ENCODE results near the gene DNAH8. TPM values are rescaled to one million over a fixed set of nuclear protein-coding genes. Genes with fewer than 3 reads are reported as not detected.

DNAH8 gene
- total RNA-seq, 4 donors from 2014 or later = not detected

DNA sequence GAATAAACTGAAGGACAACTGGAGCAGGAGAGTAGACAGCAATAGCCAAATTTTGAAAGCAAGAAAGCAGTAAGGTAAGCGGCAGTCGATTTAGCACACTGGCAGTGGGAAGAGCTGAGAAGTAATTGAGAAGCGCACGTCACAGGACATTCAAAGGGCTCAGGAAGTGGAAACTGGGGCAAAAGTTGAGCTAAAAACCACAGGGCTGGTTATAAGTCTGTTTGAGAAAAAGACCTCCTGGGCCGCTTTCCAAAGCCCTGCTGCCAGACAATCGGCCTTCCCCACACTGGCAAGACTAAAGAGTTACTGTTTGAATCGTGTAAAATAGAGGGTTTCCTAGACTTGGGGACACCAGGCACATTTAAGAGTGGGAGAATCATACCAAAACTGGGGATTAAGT, 161.4 kb downstream of the DNAH8 start:
- TF ChIP-seq, protein P1, sequence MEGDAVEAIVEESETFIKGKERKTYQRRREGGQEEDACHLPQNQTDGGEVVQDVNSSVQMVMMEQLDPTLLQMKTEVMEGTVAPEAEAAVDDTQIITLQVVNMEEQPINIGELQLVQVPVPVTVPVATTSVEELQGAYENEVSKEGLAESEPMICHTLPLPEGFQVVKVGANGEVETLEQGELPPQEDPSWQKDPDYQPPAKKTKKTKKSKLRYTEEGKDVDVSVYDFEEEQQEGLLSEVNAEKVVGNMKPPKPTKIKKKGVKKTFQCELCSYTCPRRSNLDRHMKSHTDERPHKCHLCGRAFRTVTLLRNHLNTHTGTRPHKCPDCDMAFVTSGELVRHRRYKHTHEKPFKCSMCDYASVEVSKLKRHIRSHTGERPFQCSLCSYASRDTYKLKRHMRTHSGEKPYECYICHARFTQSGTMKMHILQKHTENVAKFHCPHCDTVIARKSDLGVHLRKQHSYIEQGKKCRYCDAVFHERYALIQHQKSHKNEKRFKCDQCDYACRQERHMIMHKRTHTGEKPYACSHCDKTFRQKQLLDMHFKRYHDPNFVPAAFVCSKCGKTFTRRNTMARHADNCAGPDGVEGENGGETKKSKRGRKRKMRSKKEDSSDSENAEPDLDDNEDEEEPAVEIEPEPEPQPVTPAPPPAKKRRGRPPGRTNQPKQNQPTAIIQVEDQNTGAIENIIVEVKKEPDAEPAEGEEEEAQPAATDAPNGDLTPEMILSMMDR (IDR thresholded peaks at IDR 0.05) = no peak
- DNase-seq (ENCODE audit: low spot score) (no peak), ATAC-seq (ENCODE audit: low FRiP score) (no peak)

DNA sequence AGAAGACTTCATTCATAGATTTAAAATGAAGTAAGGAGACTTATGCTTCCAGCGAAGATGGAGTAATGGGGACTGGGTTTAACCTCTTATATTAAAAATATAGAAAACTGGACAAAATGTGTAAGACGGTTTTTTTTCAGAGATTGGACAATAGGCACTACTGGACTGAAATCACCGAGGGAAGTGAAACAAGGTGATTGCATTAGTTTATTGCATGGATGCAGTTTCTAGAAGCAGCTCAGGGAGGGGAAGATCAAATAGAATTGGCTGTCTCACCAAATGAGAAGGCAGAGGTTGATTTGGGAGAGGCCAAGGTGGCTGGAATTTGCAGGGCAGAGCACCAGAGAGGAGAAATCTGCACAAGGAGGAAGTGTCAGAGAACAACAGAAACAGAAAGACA, 162.6 kb downstream of the DNAH8 start:
- TF ChIP-seq, protein P1 (IDR thresholded peaks at IDR 0.05) = no peak
- ATAC-seq (ENCODE audit: low FRiP score) = no peak
- no peak for DNase-seq (ENCODE audit: low spot score)

DNA sequence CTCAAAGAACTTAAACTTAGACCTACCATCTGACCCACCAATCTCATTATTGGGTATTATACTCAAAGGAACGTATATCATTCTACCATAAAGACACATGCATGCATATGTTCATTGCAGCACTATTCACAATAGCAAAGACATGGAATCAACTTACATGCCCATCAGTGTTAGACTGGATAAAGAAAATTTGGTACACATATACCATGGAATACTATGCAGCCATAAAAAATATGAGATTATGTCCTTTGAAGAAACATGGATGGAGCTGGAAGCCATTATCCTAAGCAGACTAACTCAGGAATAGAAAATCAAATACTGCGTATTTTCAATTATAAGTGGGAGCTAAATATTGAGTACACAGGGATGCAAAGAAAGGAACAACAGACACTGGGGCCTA, 167.0 kb downstream of the DNAH8 start:
- DNase-seq (ENCODE audit: low spot score) (no peak), ATAC-seq (ENCODE audit: low FRiP score) (no peak)
- TF ChIP-seq, protein P1 (IDR thresholded peaks at IDR 0.05) = no peak

DNA sequence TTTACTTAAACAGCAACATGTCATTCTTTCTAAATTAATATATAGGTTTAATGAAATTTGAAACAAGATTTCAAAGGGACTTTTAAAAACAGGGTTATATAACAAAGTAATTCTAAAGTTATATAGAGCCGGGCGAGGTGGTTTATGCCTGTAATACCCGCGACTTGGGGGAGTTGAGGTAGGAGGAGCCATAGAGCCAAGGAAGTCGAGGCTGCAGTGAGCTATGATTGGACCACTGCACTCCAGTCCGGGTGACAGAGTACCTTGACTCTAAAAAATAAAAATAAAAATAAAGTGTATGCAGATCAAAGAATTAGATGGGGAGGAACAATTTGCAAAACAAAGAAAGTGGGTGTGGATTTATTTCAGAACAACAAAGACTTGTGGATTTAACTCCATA, 182.4 kb downstream of the DNAH8 start:
- TF ChIP-seq, protein P1 (IDR thresholded peaks at IDR 0.05) = no peak
- ATAC-seq (ENCODE audit: low FRiP score) (no peak), DNase-seq (ENCODE audit: low spot score) (no peak)

DNA sequence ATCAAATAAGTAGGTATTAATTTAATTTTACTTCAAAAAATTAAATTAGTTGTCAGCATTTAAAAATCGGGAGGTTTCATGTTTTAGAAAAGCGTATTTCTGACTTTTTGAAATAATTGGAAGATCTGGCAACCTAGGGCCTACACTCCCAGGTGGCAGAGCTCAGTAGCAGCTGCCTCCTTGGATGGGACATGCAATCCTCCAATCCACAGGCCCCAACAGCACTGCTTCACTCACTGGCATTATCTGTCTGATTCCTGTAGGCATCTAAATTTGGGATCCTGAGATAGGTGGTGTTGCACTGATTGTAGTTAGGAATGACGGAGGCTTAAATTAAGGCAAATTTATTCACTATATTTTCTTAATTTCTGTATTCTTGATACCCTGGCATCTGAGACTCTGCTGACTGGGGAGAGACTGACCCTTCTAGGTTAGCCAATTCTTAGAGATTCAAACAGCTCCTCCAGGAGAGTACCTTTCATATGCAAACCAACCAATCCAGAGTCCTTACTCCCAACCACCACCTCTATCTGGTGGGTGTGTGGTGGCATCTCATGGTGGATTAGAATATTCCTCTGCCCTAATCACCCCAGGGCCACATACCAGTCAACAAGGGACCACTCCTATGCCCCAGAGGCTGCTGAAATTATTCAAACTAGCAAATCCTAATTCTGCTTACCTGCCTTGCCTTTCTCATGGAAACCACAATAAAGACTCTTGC, 186.9 kb downstream of the DNAH8 start:
- no peak for ATAC-seq (ENCODE audit: low FRiP score)
- no peak for DNase-seq (ENCODE audit: low spot score)
- TF ChIP-seq, protein P1 (IDR thresholded peaks at IDR 0.05) = no peak

DNA sequence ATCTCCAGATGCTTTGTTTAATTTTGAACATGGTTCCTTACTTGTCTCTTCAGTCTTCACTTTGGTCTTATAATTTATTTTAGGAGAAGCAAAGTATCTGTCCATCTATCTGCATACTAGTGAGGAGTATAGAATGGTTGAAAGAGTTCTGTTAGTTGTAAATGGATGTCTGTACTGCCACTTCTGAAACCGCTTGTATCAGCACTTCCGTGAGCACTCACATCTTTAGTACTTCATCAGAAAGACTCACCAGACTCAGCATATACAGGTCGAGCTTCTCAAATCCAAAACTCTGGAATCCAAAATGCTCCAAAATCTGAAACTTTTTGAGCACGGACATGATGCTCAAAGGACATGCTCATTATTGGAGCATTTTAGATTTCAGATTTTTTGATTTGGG, 191.5 kb downstream of the DNAH8 start:
- no peak for DNase-seq (ENCODE audit: low spot score)
- TF ChIP-seq, protein P1 (IDR thresholded peaks at IDR 0.05) = no peak
- no peak for ATAC-seq (ENCODE audit: low FRiP score)

DNA sequence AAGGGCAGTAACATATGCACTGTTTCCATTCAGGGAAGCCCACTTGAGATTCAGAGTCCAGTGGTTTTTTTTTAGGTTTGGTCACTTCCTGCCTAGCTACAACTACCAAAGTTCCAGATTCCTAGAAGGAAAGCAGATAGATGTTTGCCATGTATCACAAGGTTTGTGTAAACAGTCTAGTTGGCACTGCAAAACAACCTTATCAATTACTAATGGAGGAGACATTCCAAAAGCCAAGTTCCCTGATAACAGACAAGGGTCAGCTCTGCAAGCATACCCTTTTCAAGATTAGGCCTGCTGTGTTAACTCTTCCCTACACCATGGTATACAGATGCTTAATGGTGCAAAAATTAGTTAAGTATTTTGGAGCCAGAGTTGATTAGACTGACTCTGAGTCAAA, 192.2 kb downstream of the DNAH8 start:
- no peak for DNase-seq (ENCODE audit: low spot score)
- TF ChIP-seq, protein P1 (IDR thresholded peaks at IDR 0.05) = no peak
- ATAC-seq (ENCODE audit: low FRiP score) = no peak

All from omental fat pad (tissue), 4 donors.